Raji (cell line): Measurements from ENCODE around the gene HUS1B.

ENCODE experiments used
- POLR2A ChIP-seq: IDR thresholded peaks from 2 replicates; pipeline ENCODE4 v1.6.1; 2011; ENCODE audit warnings: low read depth, low read length, control low read depth; ENCODE audit not compliant: insufficient read depth

The HUS1B gene

GRCh38 chr6:611928-612327 lies 45.0 kb downstream of the HUS1B start:
- no peak for TF ChIP-seq POLR2A

DNA sequence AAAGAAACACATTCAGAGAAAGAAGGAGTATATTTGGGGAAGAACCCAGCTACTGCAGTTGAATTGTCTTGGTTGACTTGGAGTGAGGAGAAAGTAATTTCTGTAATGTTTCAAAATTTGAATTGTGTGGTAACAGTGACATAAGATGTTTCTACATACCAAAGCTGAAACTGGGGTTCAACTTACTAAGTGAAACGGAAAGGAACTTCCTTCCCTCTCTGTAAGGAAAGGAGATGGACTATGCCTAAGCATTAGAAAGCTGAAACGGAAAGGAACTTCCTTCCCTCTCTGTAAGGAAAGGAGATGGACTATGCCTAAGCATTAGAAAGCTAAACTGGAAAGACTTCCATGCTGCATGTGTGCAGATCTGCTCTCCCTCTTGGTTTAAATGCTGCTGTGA lies 46.0 kb downstream of the HUS1B start:
- TF ChIP-seq POLR2A: no peak

- no peak for TF ChIP-seq POLR2A
Observed at GRCh38 chr6:609905-610304, 47.0 kb downstream of the HUS1B start.

DNA sequence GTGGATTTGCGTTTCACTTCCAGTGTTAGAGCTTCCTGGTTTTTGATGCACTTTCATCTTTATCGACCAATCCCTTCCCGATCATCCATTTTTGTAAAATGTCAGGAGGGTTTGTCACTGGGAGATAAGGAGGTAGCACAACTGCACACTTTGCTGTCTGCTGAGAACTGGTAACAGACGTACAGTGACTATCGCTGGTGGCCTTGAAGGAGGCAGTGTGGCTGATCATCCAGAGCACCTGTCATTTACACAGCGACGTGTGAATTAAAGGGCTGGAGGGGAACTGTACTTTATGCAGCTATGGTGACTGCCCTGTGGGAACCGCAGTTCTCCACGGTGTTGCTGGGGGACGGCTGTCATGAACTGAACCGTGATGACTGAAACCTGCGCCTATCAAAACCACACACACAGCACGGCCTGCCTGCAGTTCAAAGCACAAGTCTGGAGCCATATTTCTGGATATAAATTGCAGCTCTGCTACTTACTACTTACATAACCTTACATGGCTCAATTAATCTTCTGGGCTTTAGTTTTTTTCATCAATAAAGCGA lies 50.0 kb downstream of the HUS1B start:
- TF ChIP-seq POLR2A: no peak
